ENCODE measurements around the gene DNAH14.
"Not testable (repeated sequence)": the region's sequence is repeated elsewhere in the genome, so short reads cannot be mapped to it uniquely, and the experiment has no call there.

DNAH14 gene

GRCh38 chr1:225371366-225372010 is 442.0 kb downstream of the DNAH14 start:
- no peak overlapping the region for H3K4me3 ChIP-seq (ENCODE audit: low read depth, low read length)
- no peak for DNase-seq (ENCODE audit: low read depth)
- no peak for TF ChIP-seq CTCF (IDR thresholded peaks at IDR 0.05; ENCODE audit: low read depth, low read length, missing control alignments)

GRCh38 chr1:225373155-225373554 is 443.7 kb downstream of the DNAH14 start:
- no peak for DNase-seq (ENCODE audit: low read depth)
- TF ChIP-seq CTCF (IDR thresholded peaks at IDR 0.05; ENCODE audit: low read depth, low read length, missing control alignments) = no peak
- no peak overlapping the region for H3K4me3 ChIP-seq (ENCODE audit: low read depth, low read length)

- no peak overlapping the region for H3K4me3 ChIP-seq (ENCODE audit: low read depth, low read length)
- DNase-seq (ENCODE audit: low read depth) = no peak
- no peak for TF ChIP-seq CTCF (IDR thresholded peaks at IDR 0.05; ENCODE audit: low read depth, low read length, missing control alignments)
Observed at GRCh38 chr1:225374996-225375395, 445.5 kb downstream of the DNAH14 start.

GRCh38 chr1:225378880-225379279 is 449.4 kb downstream of the DNAH14 start:
- TF ChIP-seq CTCF (IDR thresholded peaks at IDR 0.05; ENCODE audit: low read depth, low read length, missing control alignments) = no peak
- H3K4me3 ChIP-seq (ENCODE audit: low read depth, low read length) = no peak overlapping the region
- DNase-seq (ENCODE audit: low read depth) = no peak

GRCh38 chr1:225380691-225381090 is 451.2 kb downstream of the DNAH14 start:
- no peak for TF ChIP-seq CTCF (IDR thresholded peaks at IDR 0.05; ENCODE audit: low read depth, low read length, missing control alignments)
- no peak for DNase-seq (ENCODE audit: low read depth)

GRCh38 chr1:225386860-225387259 is 457.4 kb downstream of the DNAH14 start:
- not testable (repeated sequence) for DNase-seq (ENCODE audit: low read depth); H3K4me3 ChIP-seq (ENCODE audit: low read depth, low read length)

More at GRCh38 chr1:225380691-225381090, 451.2 kb downstream of the DNAH14 start:
- no peak overlapping the region for H3K4me3 ChIP-seq (ENCODE audit: low read depth, low read length)

- no peak overlapping the region for H3K4me3 ChIP-seq (ENCODE audit: low read depth, low read length)
- DNase-seq (ENCODE audit: low read depth) = no peak
- no peak for TF ChIP-seq CTCF (IDR thresholded peaks at IDR 0.05; ENCODE audit: low read depth, low read length, missing control alignments)
Observed at GRCh38 chr1:225388372-225388771, 458.9 kb downstream of the DNAH14 start.

Data from GM12864 (cell line).